Measurements from ENCODE around the gene TMEM164. TPM values are rescaled to one million over a fixed set of nuclear protein-coding genes. Genes with fewer than 3 reads are reported as not detected.

The TMEM164 gene
- total RNA-seq, 1 donor from 2014 or later = 33.3 TPM

DNA sequence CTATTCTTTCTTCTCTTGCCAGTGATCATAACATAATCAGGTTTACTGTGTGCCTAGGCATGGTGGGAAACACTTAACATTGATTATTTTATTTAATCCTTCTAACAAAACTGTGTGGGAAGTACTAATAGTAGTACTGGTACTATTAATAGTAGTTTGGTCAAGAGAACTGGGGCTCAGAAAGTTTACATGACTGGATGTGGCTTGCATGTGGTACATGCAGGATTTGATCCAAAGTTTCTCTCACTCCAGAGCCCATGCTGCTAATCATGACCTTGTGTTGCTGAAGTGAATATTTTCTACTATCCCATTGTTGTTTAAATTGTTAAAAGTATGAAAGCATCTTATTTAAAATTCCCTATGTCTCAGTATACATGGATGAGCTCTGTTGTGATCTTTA is 78.4 kb downstream of the TMEM164 start:
- no peak for DNase-seq

GRCh38 chrX:110081740-110082139 is 78.8 kb downstream of the TMEM164 start:
- no peak for DNase-seq

- DNase-seq = no peak
Measured at GRCh38 chrX:110082161-110082560, 79.2 kb downstream of the TMEM164 start.

GRCh38 chrX:110086162-110086915 is 83.4 kb downstream of the TMEM164 start:
- DNase-seq = no peak

DNA sequence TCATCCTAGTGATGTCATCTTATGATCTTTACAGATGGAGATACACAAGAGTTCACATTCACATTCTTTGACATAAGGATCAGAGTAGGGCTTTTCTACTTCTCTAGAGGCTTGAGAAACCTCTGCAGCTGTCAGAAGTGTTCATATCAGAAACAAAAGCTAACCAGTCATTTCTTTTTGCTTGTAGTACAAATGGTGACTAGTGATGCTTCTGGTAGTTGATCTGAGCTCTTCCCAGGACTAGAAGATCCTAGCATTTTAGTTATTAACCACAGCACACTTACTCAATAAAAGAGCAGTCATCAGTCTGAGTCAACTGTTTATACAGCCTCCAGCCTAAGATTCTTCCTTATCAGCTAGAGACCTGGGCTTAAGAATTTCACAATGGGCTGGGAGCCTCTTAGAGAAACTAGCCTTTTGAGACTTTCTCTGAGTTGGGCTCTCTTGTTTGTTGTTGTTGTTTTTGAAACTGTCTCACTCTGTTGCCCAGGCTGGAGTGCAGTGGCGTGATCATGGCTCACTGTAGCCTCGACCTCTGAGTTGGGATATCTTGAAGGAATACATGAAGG is 84.1 kb downstream of the TMEM164 start:
- no peak for DNase-seq

GRCh38 chrX:110087485-110088356 is 84.8 kb downstream of the TMEM164 start:
- DNase-seq = no peak

GRCh38 chrX:110089656-110090403 is 86.9 kb downstream of the TMEM164 start:
- DNase-seq = no peak

DNA sequence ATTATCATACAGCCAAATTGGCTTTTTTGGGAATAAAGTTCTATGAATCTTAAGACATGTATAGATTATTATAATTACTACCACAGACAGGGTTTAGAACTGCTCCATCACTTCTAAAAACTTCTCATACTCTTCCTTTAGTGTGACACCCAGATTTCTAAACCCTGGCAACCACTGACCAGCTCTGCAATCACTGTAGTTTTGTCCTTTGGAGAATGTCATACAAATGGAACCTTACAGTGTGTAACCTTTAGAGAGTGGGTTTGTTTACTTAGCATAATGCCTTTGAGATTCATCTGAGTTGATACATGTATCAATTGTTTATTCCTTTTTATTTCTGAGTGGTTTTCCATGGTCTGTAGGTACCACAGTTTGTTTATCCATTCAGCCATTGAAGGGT is 95.0 kb downstream of the TMEM164 start:
- DNase-seq = no peak

DNA sequence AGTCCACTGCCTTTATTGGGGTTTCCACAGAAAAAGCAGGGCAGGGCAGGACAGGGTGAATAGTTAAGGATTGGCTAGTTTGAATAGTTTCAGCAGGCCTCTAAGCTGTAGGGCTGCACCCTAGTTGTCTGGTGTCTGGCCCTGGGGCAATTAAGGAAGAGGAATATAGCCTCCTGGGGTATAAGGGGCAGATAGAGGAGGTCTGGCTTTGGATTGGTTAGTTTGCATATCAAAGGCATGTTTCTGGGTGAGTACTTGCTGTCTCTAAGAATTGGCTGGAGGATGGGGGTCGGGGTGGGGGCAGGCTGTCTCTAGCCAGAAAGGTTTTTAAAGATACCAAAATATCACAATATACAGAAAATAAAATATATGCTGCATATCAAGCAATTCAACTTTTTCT is 100.4 kb downstream of the TMEM164 start:
- DNase-seq = no peak

GRCh38 chrX:110104078-110104477 is 101.2 kb downstream of the TMEM164 start:
- no peak for DNase-seq

GRCh38 chrX:110108381-110108821 is 105.5 kb downstream of the TMEM164 start:
- no peak for DNase-seq

DNA sequence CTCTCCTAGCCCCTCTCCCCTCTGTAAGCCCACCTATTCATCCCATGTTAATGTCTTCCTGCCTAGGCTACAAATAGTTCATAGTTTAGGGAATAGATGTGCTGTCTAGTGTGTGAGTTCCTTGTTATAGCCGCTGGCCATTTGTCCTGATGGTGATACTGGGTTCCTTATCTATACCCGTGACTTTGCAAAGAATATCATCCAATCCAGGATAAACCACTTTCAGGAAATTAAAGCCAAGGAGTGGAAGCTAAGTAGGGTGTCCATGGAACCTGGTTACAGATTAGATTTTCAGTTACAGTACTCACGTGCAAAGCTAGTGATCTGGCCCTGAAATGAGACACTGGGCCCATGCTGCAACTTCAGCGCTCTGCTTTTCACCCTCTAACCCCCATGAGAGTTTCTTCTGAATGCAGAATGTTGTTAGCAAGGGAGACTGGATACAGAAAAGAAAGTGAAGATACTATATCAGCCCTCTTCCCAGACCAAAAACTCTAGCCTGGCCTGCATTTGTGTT is 111.4 kb downstream of the TMEM164 start:
- DNase-seq = no peak

- no peak for DNase-seq
Measured at GRCh38 chrX:110116066-110116980, 113.4 kb downstream of the TMEM164 start.

DNA sequence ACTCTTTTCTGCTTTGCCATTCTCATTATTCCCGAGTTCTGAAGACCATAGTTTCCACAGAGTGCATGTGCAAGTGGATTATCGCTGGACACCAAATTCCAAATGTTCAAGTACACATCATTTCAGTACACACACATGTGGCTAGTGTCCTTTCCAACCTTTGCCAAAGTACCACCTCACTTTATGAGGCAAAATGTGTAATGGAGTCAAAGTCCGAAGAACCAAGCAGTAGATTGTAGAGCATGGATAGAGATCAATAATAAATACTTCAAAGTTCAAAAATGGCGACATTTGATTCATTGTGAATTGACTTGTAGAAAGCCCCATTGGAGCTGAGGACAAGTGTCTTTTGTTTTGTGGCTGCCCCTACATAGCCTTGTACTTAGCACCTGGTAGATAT is 115.6 kb downstream of the TMEM164 start:
- DNase-seq = no peak

DNA sequence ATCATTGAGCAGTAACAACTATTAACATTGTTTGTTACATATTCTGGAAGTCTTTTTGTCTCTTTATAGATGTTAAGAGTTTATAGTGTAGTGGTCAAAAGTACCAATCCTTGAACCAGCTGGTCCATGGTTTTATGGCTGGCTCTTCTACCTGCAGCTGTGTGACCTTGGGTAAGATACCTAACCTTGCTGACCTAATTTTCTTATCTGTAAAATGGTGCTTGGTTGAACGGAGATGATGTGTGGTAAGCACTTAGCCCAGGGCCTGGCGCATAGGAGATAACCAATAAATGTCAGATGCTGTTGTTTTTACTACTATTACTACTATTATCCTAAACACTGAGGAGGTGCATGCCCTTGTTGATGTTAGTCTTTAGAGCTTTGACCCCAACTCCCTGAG is 116.6 kb downstream of the TMEM164 start:
- no peak for DNase-seq

DNA sequence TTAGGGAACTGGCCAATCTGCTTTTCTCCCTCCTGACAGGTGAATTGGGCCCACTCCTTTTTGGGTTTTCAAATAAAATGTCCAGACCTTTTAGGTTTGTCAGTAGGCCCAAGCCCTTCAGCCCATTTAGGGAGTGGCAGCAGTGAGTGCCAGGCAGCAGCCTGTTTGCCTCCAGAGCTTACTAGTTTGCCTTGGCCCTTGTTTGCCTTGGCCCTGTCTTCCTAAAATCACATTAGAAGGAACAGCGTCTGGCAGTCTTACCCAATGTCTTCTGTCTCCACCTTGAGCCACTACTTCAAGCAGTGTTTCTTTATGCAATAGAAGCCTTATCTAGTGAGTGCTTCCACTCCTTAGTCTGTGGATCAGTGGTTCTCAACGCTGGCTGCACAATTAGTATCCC is 117.1 kb downstream of the TMEM164 start:
- no peak for DNase-seq

DNA sequence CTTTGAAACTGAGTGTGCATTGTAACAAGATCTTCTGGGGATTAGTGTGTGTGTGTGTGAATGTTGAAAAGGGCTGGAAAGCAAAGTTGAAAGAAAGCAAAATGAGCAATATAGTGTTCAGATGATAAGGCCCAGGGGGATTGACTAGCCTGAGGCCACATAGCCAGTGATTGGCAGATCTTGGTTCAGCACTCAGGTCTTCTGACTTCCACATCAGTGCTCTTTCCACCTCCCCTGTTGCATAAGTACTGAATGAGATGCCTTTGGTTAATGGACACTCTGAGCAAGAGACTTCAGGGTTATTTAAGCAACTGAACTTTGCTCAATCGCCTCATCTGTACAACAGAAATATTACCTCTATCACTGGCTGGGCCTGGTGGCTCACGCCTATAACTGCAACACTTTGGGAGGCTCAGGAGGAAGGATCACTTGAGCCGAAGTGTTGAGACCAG is 120.4 kb downstream of the TMEM164 start:
- no peak for DNase-seq

GRCh38 chrX:110125446-110126162 is 122.7 kb downstream of the TMEM164 start:
- no peak for DNase-seq

DNA sequence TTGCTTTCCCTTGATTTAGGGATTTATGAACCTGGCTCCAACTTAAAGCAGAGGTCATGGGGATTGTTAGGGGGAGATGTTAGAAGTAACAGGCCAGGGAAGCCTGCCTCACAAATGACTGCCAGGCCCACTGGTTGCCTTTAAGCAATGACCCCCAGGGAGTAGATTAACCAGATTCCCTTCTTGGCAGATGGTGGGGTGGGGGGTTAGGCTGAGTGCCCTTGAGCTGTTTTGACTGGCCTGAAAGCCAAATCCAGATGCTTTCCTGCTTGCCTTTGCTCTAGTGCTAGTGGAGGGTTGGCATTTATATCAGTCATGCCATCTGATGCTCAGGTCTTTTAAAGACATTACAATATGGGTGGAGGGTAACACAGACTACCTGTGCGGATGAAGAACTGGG is 128.1 kb downstream of the TMEM164 start:
- DNase-seq = no peak

- DNase-seq = no peak
Measured at GRCh38 chrX:110132450-110133114, 129.7 kb downstream of the TMEM164 start.

Measured in skin of body (tissue), 2 donors.